PC-3 (cell line): Measurements from ENCODE around the gene TGFBR3.

Experiments
- EZH2phosphoT487 ChIP-seq: fragments of 300-600 bp; sonication (generic); IDR thresholded peaks from 2 replicates; pipeline ENCODE4 v1.6.1; 2018; ENCODE audit warnings: mild to moderate bottlenecking, antibody characterized with exemption, low read length, borderline replicate concordance
- TF ChIP-seq, protein P1 (sequence below): fragments of 300-600 bp; sonication (generic); conservative IDR thresholded peaks from 2 replicates; pipeline ENCODE4 v1.5.1; 2017; ENCODE audit warnings: antibody characterized with exemption, low read depth, mild to moderate bottlenecking, low read length

GRCh38 chr1:91924146-91924545, 38.2 kb upstream of the TGFBR3 start:
- TF ChIP-seq EZH2phosphoT487 = no peak
- TF ChIP-seq, protein P1, sequence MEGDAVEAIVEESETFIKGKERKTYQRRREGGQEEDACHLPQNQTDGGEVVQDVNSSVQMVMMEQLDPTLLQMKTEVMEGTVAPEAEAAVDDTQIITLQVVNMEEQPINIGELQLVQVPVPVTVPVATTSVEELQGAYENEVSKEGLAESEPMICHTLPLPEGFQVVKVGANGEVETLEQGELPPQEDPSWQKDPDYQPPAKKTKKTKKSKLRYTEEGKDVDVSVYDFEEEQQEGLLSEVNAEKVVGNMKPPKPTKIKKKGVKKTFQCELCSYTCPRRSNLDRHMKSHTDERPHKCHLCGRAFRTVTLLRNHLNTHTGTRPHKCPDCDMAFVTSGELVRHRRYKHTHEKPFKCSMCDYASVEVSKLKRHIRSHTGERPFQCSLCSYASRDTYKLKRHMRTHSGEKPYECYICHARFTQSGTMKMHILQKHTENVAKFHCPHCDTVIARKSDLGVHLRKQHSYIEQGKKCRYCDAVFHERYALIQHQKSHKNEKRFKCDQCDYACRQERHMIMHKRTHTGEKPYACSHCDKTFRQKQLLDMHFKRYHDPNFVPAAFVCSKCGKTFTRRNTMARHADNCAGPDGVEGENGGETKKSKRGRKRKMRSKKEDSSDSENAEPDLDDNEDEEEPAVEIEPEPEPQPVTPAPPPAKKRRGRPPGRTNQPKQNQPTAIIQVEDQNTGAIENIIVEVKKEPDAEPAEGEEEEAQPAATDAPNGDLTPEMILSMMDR = no peak
